Rectal smooth muscle tissue (tissue), 1 donor: ENCODE data around the gene PIN1.

Experiments
- H3K27ac ChIP-seq: one replicate; pipeline ENCODE4 v1.7.0; 2013; ENCODE audit warnings: low read depth, low read length, inconsistent platforms
- H3K27me3 ChIP-seq: one replicate; pipeline ENCODE4 v1.7.0; 2013; ENCODE audit warnings: low read length; ENCODE audit not compliant: control insufficient read depth, insufficient read depth
- H3K36me3 ChIP-seq: one replicate; pipeline ENCODE4 v1.7.0; 2013; ENCODE audit warnings: low read length; ENCODE audit not compliant: control insufficient read depth, insufficient read depth
- H3K4me1 ChIP-seq: one replicate; pipeline ENCODE4 v1.7.0; 2013; ENCODE audit warnings: low read length; ENCODE audit not compliant: control insufficient read depth, insufficient read depth
- H3K4me3 ChIP-seq: one replicate; pipeline ENCODE4 v1.7.0; 2013; ENCODE audit warnings: low read length
- H3K9ac ChIP-seq: one replicate; pipeline ENCODE4 v1.7.0; 2013; ENCODE audit warnings: low read length

Gene PIN1

DNA sequence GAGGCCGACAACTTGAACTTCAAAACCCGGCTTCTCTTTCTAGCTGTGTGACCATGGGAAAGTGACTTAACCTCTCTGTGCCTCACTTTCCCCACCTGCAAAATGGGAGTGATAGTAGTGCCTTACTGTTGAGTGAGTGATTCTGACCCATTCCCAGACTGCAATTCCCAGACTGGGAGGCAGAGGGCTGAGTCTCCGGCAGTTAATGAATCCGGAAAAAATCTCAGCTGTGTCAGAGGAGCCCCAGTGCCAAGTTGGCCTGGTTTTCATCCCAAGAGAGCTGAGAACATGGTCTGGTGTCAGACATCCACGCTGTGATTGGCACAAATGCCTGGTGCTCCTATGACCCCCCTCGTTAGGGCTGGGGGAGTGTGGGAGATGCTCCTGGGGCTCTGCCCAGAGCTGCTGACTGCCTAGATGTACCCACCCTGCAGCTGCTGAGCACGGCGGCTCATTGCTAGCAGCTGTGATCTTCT lies 50.0 kb downstream of the PIN1 start:
- no peaks in the 10 kb centered on the region for H3K36me3 ChIP-seq

GRCh38 chr19:9891609-9892373 lies 56.7 kb downstream of the PIN1 start:
- Histone ChIP-seq H3K27me3 (no peaks in the 10 kb centered on the region), H3K4me1 (no peaks in the 10 kb centered on the region), H3K9ac (no peak overlapping the region), H3K36me3 (no peaks in the 10 kb centered on the region), H3K4me3 (no peak overlapping the region), H3K27ac (no peak overlapping the region)

More for the DNA sequence above, 50.0 kb downstream of the PIN1 start:
- Histone ChIP-seq H3K4me1 (no peaks in the 10 kb centered on the region), H3K27me3 (no peaks in the 10 kb centered on the region), H3K27ac (no peak overlapping the region), H3K4me3 (no peak overlapping the region), H3K9ac (no peak overlapping the region)
